Measurements from ENCODE around the gene RAB31.
"Not testable (repeated sequence)": the region's sequence is repeated elsewhere in the genome, so short reads cannot be mapped to it uniquely, and the experiment has no call there.

RAB31 gene

DNA sequence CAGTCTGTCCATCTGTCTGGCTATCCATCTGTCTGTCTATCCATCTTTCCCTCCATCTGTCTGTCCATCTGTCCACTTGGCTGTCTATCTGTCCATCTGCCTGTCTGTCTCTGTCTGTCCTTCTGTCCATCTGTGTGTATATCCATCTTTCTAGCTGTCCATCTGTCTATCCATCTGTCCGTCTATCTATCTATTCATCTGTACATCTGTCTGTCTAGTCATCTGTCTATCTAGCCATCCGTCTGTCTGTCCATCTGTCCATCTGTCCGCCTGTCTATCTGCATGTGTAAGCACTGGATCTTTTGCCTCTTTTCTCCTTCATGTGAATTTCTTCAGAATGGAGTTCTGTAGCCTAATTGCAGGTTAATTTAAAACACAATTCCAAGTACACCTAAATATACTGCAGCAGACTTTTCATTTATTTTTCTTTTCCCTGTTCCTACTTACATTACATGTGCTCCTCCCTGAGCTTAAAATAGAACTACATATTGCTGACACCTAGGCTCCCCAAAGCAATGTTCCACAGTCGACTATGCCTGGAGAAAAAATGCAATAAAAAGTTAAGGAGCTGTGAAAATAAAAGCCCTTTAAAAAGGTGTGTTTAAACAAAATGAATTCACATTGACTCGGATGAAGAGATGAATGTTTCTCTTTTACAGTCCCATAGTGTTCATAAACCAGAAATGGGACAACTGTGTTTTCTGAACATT, 140.2 kb downstream of the RAB31 start:
- intact Hi-C loops (cut with DNase I) = no loop called here

DNA sequence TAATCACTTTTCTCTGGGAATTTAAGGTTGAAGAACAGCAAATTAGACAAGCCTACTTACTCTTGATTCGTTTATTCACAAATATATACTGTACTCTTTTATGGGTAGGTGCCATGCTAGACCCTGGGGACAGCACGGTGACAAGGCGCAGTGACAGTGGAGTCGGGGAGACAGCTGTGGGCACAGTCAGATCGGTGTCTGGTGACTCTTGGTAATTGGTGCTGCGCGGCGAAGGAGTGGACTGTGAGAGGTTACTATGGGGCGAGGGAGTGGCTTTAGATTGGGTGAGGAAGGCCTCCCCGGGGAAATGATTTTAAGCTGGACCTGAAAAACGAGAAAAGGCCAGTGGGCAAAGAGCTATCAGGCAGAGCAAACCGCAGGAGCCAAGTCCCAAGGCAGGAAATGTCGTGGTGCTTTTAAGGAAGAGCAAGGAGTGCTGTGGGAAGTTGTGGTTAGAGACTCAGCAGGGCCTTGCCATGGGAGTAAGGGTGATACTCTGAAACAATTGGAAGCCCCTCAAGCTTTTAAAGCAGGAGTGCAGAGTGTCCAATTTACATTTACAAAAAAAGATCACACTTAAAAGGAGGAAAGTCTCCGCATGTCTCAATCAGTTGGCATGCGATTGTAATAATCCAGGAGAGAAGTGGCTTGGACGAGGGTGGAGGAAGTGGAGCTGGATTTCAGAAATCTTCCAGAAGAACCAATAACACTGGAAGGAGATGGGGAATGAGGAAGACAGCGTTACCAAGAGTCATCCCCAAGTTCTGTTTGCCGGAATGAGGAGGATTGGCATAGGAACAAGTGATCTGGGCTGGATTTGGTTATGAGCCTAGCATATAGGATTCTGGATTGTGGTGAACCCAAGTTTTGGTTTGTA, 141.5 kb downstream of the RAB31 start:
- intact Hi-C loops (cut with DNase I) = no loop called here
- no peak for DNase-seq

More for the DNA sequence above, 140.2 kb downstream of the RAB31 start:
- DNase-seq = no peak

DNA sequence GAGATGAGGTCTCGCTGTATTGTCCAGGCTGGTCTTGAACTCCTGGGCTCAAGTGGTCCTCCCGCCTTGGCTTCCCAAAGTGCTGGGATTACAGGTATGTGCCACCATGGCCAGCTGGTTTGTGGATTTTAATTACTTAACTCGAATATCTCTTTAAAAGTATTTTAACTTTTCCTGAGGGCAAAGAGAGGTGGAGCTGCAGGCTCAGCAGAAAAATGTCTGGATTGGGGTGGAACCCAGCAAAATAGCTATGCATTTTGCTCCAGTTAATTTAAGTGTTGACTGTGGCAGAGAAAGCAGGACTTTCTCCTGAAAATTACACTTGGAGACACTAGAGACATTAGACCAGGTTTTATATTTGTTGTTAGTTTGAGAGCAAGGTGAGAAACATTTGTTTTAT, 142.2 kb downstream of the RAB31 start:
- intact Hi-C loops (cut with DNase I) = no loop called here
- DNase-seq = no peak

DNA sequence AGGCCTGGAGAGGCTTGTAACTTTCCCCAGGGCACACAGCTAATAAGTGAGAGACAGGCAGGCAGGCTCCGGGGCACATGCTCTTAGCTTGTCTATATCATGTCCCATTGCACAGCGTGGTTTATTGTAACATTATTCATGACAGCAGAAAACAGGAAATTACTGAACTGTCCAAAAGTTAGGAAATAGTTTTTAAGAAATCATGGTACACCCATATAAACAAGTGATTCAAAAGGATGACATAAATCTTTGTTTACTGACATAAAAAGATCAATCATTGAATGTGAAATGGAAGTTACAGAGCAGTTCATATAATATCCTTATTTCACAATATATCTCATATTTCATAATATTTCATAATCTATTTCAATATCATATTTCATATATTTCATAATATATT, 143.4 kb downstream of the RAB31 start:
- intact Hi-C loops (cut with DNase I) = no loop called here
- no peak for DNase-seq

DNA sequence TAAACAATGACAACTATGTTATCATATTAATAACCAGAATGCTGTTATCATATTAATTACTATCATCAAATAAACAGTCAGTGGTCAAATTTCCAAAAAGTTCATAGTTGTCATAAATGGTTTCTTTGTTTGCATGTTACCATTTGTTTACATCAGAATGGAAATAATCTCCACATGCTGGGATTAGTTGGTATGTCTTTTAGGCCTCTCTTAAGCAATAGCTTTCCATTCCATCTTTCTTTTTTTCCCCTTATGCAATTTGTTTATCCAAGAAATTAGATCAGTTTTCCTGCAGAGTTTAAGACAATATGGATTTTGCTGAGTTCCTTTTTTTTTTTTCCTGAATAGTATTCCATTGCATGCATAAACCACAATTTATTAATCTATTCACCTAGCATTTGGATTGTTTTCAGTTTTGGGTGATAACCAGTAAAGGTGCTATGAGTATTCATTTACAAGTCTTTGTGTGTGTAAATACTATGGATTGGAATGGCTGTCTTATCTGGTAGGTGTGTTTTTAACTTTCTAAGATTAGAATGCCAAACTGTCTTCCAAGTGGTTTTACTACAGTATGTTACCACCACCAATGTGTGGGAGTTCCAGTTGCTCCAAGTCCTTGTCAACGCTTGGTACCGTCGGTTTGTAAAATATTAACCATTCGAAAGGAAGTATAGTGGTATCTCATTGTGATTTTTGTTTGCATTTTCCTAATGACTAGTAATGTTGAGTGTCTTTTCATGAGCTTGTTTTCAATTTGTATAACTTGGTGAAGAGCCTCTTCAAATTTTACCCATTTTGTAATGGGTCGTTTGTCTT, 144.4 kb downstream of the RAB31 start:
- no peak for DNase-seq
- intact Hi-C loops (cut with DNase I) = no loop called here

DNA sequence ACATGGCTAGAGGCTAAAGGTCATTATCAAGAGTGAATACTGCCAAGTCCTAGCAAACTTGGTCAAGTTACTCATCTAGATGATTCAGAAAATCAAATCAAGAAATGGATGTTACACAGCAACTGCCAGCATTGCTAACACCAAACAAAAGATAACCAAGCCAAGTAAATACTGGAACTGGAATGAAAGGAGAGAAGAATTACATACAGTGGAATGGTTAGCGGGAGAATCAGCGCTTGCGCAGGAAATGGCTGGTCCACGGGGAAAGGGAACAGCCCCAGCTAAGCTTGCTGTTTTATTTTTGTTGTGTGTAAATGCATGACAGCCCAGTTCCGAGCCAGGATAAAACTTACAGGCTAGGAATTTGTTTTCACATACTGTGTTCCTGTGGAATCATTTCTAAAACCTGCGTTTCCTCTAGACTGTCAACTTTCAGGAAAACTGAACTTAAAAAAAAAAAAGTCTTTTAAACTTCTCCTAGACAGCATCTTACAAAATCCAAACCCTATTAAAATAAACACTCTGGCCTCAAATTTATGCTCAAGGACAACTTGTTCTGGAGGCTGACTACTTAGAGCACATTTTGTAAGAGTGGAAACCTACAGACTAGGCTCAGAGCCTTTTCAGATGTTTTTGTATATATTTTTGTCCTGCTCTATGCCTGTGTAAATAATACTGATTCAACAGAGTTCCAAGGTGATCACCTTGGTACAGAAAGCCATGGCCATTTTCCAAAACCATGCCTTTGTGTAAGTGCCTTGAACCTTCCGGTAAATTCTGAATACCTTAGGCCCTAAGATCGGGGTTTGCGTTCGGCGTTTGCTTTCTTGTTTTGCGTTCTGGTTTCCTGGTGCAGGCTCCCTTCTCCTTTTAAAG, 146.9 kb downstream of the RAB31 start:
- no peak for DNase-seq
- intact Hi-C loops (cut with DNase I) = no loop called here

DNA sequence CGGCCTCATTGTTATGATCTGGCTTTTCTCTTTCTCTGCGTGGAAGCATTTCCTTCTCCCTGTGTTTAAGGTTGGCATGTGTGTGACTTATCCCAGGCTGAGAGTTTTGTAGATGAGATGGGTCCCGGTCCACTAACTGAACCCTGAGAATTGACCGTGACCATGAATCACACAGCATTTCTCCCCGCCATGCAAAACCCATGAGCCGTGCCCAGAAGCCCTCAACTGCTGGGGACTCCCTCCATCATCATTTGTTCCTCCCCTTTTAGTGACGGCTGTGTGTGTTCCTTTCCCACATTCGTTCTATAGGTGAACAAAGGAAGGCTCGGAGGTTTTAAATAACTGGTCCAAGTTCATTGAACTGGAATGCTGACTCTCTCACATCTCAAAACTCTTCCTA, 147.6 kb downstream of the RAB31 start:
- no peak for DNase-seq
- intact Hi-C loops (cut with DNase I) = no loop called here

DNA sequence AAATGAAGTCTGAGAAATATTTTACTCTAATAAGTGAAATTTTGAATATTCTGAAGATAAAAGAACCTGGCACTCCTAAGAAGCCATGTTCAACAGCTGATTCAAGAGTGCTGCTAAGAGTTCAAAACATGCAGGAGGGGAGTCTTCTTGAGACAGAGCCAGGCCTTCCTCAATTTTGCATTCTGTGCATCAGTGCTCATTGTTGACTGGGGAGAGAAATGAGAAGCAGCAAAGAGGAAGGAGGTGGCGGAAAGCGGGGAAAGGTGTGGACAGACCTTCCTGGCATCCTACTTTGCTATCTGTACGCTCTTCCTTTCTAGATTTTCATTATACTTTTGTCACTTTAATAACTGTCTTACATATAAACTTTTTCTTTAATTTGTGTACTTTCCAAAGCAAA, 148.0 kb downstream of the RAB31 start:
- DNase-seq = no peak
- intact Hi-C loops (cut with DNase I) = no loop called here

DNA sequence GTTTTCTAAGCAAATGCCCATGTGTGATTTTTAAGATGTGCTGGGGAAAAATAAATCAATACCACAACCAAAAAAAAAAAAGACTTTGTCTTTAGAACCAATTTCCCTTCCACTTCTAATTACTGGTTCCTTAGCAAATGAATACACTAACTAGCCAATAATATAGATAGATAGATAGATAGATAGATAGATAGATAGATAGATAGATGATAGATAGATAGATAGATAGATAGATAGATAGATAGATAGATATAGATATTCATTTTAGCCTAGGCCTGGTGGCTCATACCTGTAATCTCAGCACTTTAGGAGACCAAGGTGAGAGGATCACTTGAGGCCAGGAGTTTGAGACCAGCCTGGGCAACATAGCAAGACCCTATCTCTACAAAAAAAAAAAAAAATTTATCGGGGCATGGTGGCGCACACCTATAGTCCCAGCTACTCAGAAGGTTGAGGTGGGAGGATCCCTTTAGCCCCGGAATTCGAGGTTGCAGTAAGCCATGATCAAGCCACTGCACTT, 149.4 kb downstream of the RAB31 start:
- DNase-seq; intact Hi-C loops (cut with DNase I): not testable (repeated sequence)

DNA sequence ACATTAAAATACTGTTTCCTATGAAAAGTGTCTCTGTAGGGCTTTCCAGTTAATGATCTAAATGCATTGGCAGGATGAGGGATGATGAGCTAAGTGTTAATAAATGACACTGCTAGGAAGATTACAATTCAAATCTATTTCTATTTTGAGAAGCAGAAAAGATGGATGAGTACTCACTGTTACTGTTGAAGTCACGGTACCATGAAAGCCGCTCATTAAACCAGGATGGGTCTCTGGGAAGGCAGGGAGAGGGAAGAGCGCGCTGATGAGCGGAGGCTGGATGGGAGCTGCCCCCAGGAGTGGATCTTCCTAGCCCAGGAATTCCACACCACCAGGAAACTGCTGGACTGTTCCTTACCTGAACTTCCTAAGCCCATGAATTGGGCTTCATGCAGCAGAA, 150.5 kb downstream of the RAB31 start:
- intact Hi-C loops (cut with DNase I) = no loop called here
- DNase-seq = no peak

DNA sequence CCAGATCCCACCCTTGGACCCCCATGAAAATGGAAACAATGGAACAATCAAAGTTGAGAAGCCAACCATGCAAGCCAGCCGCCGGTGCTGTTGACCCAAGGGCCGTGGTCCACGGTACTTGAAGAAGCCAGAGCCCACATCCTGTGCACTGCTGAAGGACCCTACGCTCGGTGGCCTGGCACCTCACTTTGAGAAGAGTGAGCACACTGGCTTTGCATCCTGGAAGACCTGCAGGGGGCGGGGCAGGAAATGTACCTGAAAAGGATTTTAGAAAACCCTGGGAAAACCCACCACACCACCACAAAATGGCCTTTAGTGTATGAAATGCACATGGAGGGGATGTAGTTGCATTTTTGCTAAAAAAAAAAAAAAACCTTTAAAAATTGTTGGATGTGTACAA, 151.1 kb downstream of the RAB31 start:
- DNase-seq = no peak
- intact Hi-C loops (cut with DNase I) = no loop called here

DNA sequence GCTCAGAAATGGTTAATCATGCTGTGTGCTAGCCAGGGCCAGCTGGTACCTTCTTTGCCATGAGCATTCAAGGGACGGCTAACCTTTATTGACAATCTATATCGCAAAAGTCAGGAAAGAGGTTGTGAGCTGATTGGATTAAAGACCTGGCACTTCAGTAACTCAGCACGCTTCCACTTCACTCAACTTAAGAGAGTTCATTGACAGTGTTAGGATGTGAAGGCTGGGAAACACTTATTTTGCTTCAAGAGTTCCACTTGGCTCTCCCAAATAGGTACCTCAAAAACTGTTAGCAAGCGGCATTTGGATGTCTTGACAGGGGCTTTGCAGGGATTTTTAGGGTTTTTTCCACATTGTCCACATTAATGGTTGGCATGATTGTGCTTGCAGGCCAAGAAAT, 152.6 kb downstream of the RAB31 start:
- intact Hi-C loops (cut with DNase I) = no loop called here
- DNase-seq = no peak

DNA sequence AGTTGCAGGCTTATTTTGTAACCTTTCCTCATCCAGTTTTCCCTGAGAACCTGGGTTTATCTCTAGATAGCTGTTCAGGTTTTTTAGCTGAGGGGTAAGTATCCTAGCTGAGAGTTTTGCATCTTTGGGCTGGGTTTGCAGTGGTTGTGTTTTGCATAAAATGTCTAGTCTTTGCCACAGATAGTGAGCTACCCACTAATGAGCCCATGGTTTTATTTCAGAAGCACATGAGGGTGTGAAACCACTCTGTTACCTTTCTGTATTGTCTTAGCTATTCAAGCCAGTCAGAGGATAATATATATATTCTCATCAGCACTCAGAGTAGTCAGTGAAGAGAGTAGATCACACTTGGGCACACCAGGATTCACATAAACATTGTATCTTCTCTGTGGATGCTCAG, 153.1 kb downstream of the RAB31 start:
- intact Hi-C loops (cut with DNase I) = no loop called here
- no peak for DNase-seq

DNA sequence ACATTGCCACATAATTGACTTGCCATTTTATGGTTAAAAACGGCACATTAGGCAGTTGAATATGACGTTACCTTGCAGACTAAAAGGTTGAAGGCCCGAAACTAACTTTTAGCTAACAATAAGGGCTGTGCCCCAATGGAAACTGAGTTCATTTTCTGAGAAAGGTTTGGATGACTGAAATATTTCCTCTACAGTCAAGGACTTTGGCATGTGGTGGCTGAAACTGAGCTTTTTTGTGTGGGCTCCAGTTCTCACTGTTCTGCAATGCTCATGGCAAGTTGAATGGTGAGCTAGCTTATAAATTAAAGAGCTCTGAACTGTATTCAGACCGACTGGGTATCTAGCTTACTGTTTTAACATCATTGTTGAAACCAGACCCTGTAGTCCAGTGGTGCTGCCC, 153.8 kb downstream of the RAB31 start:
- DNase-seq = no peak
- intact Hi-C loops (cut with DNase I) = no loop called here

DNA sequence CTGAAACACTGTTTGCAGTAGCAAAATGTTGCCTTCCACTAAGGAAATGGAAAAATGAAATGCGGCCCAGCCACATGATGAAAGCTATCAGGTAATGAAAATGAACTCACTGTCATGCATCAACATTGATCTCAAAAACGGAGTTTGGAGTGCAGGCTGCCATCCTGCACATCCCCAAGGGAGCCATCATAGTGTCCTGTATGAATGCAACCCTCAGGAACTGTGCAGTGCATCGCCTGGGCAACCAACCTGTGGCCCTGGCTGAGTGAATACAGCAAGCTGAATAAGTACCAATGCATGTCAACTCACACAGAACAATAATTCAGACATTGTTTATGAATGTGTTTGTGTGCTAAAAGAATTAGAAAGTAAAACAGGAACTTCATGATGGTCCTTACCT, 154.6 kb downstream of the RAB31 start:
- intact Hi-C loops (cut with DNase I) = no loop called here
- no peak for DNase-seq

DNA sequence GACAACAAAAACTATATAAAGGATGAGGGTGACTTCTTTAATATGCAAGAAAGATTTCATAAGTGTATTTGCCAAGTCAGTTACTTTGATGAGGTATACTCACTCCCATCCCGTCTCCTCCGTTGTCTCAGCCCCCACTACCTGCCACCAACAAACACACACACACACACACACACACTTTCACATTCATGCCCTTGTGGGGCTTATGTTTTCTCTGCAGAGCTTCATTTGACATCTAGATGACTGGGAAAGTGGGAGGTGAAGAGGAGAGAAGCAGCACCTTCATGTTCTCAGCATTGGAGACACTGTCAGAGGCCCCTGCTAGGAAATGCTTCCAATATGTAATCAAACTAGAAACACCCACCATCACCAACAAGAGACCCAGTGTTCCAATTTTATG, 155.2 kb downstream of the RAB31 start:
- DNase-seq = no peak
- intact Hi-C loops (cut with DNase I) = no loop called here

DNA sequence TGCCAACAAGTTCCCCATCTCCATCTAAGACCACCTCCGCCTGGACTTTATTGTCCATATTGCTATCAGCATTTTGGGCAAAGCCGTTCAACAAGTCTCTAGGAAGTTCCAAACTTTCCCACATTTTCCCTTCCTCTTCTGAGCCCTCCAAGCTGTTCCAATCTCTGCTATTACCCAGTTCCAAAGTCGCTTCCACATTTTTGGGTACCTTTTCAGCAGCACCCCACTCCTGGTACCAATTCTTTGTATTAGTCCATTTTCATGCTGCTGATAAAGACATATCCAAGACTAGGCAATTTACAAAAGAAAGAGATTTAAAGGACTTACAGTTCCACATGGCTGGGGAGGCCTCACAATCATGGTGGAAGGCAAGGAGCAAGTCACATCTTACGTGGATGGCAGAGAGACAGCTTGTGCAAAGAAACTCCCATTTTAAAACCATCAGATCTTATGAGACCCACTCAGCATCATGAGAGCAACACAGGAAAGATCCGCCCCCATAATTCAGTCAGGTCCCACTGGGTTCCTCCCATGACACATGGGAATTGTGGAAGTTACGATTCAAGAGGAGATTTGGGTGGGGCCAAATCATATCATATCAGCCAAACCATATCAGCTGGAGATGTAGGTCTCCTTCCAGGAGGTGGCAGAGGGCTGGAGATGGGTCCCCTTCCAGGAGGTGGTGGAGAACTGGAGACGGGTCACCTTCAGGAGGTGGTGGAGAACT, 157.8 kb downstream of the RAB31 start:
- intact Hi-C loops (cut with DNase I) = no loop called here
- DNase-seq = no peak

DNA sequence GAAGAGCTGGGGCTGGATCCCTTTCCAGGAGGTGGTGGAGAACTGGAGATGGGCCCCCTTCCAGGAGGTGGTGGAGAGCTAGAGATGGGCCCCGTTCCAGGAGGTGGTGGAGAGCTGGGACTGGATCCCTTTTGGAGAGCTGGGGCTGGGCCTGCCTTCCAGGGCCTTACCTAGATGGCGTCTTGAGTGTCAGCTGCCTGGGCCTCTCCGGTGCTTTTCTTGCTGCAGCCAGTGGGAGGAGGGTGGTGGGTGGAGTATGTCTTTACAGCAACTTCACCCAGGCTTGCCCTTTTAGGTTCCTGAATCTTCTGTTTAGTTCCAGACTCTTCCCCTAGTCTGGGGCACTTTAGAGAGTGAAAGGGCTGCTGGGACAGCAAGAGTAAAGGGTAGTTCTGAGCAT, 158.5 kb downstream of the RAB31 start:
- intact Hi-C loops (cut with DNase I) = no loop called here

DNA sequence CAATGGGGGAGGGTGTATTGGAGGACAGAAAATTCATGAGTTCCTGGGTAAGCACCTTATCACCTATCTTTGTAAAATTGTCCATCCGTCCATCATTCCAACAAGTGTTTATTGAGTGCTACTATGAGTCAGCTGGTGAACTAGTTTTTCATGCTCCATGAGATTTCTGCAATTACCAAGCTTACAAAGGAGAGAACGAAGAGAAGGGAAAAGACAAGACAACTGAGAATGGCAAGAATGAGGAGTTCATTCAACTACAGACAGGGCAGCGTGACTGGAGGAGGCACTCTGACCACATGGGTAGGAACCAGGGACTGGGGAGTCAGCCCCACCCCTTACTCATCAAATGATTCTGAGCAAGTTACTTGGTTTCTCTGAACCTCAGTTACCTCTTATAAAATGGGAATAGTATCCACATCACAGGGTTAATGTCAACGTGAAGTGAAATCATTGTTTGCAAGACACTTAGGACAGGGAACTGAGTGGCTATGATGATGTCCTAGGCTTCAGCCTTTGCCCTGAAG, 159.0 kb downstream of the RAB31 start:
- DNase-seq = no peak
- intact Hi-C loops (cut with DNase I) = no loop called here

More for the DNA sequence above, 158.5 kb downstream of the RAB31 start:
- no peak for DNase-seq
